K562 (cell line): ENCODE data around the gene BSPRY. TPM values are rescaled to one million over a fixed set of nuclear protein-coding genes. Genes with fewer than 3 reads are reported as not detected.

ENCODE experiments used
- CCAR2 ChIP-seq: fragments of 200-400 bp; formaldehyde crosslinking; IDR thresholded peaks from 2 replicates; pipeline ENCODE4 v1.6.1; 2017; ENCODE audit warnings: mild to moderate bottlenecking, low read depth, low read length
- ESRRA ChIP-seq: fragments of 450-650 bp; IDR thresholded peaks from 2 replicates; pipeline ENCODE4 v1.6.1; 2014; ENCODE audit warnings: low read depth, mild to moderate bottlenecking, moderate library complexity, borderline replicate concordance
- HDAC8 ChIP-seq: fragments of 450-650 bp; IDR thresholded peaks from 2 replicates; pipeline ENCODE4 v1.6.1; 2016; ENCODE audit warnings: mild to moderate bottlenecking, missing genetic modification characterization, moderate library complexity, missing compliant biosample characterization
- MECOM ChIP-seq: fragments of 250-450 bp; sonication (Bioruptor Pico); IDR thresholded peaks from 2 replicates; pipeline ENCODE4 v1.8.0; 2022; ENCODE audit warnings: inconsistent platforms
- POLR2AphosphoS2 ChIP-seq: IDR thresholded peaks from 2 replicates; pipeline ENCODE4 v1.6.1; 2012; ENCODE audit warnings: low read length, improper control_type of control experiment
- SETDB1 ChIP-seq: IDR thresholded peaks from one replicate; pipeline ENCODE4 v1.6.1; 2012; ENCODE audit warnings: low read length, control low read depth, inconsistent platforms
- SIN3A ChIP-seq, 2 experiments: fragments of 150-350 bp in 1 of 2; IDR thresholded peaks; 2 replicates each; pipeline ENCODE4 v1.6.1; 2011 to 2016; ENCODE audit warnings: borderline replicate concordance in 2 of 2, low read depth in 2 of 2, low read length in 2 of 2, mild to moderate bottlenecking in 2 of 2, moderate library complexity in 2 of 2; ENCODE audit not compliant: control insufficient read depth in 1 of 2
- SMARCC2 ChIP-seq: fragments of 450-650 bp; IDR thresholded peaks from 2 replicates; pipeline ENCODE4 v1.6.1; 2017; ENCODE audit warnings: antibody characterized with exemption, moderate library complexity, mild to moderate bottlenecking, low read depth
- SREBF1 ChIP-seq: fragments of 150-350 bp; IDR thresholded peaks from 2 replicates; pipeline ENCODE4 v1.6.1; 2014; ENCODE audit warnings: antibody characterized with exemption, low read depth, low read length, borderline replicate concordance
- THAP12 ChIP-seq: fragments of 250-450 bp; sonication (Bioruptor Pico); IDR thresholded peaks from 2 replicates; pipeline ENCODE4 v1.9.0; 2021; ENCODE audit warnings: mild to moderate bottlenecking, inconsistent platforms
- ZNF121 ChIP-seq: sonication (generic); formaldehyde crosslinking; conservative IDR thresholded peaks from 2 replicates; pipeline ENCODE4 v1.8.0; 2022; ENCODE audit warnings: missing genetic modification reagents
- ZNF354B ChIP-seq: fragments of 250-450 bp; sonication (Bioruptor Pico); IDR thresholded peaks from 2 replicates; pipeline ENCODE4 v1.4.0; 2020
- ZNF41 ChIP-seq: fragments of 250-450 bp; sonication (Bioruptor Pico); conservative IDR thresholded peaks from 2 replicates; pipeline ENCODE4 v1.4.0; 2020; ENCODE audit warnings: mild to moderate bottlenecking
- ZNF707 ChIP-seq: fragments of 250-450 bp; sonication (Bioruptor Pico); conservative IDR thresholded peaks from 2 replicates; pipeline ENCODE4 v1.8.0; 2022; ENCODE audit warnings: inconsistent platforms, mild to moderate bottlenecking, moderate library complexity
- ZNF76 ChIP-seq: fragments of 250-450 bp; sonication (Bioruptor Pico); IDR thresholded peaks from 2 replicates; pipeline ENCODE4 v1.4.0; 2020; ENCODE audit warnings: mild to moderate bottlenecking, moderate library complexity, borderline replicate concordance
- polyA plus RNA-seq, 8 experiments: library from polyadenylated mRNA; depleted of rRNA in 4 of 8; stranded (reverse) in 5 of 8; unstranded in 3 of 8; fragments of >200 nt; fragmentation: Nextera tagmentation in 2 of 8; fragmentation: Illumina TruSeq in 1 of 8; extraction: Ambion mirVana in 2 of 8; extraction: Trizol in 1 of 8; gene quantifications; 2 replicates each; pipeline versions ENCODE4 v1.2.1 to v1.2.3, GENCODE V29; 2011 to 2014; ENCODE audit warnings: inconsistent platforms in 1 of 8, missing spikeins in 1 of 8
- total RNA-seq, 7 experiments: library from RNA; depleted of rRNA in 6 of 7; stranded (reverse); fragments of >200 nt in 6 of 7; fragmentation: Illumina TruSeq in 2 of 7; extraction: Trizol in 2 of 7; gene quantifications; 2 replicates each; pipeline versions ENCODE4 v1.2.1 to v1.2.3, GENCODE V29; 2011 to 2021; ENCODE audit warnings: low replicate concordance in 1 of 7
- TF ChIP-seq, protein P1 (sequence below): fragments of 450-650 bp; IDR thresholded peaks from 2 replicates; pipeline ENCODE4 v1.7.0; 2016; ENCODE audit warnings: borderline replicate concordance
- TF ChIP-seq, protein P2 (sequence below), 2 experiments: fragments of 450-650 bp in 1 of 2; sonication (generic) in 1 of 2; formaldehyde crosslinking in 1 of 2; IDR thresholded peaks in 1 of 2; conservative IDR thresholded peaks in 1 of 2; 2 replicates each; pipeline versions ENCODE4 v1.6.1 to v1.8.1; 2016 to 2023; ENCODE audit warnings: mild to moderate bottlenecking in 2 of 2, moderate library complexity in 2 of 2, inconsistent platforms in 1 of 2, missing genetic modification reagents in 1 of 2
- TF ChIP-seq, protein P3 (sequence below), 2 experiments: fragments of 250-450 bp in 1 of 2; fragments of 450-650 bp in 1 of 2; sonication (Bioruptor Pico) in 1 of 2; IDR thresholded peaks; 2 replicates each; pipeline versions ENCODE4 v1.6.1 to v1.8.0; 2016 to 2021; ENCODE audit warnings: mild to moderate bottlenecking in 2 of 2, moderate library complexity in 2 of 2, missing compliant biosample characterization in 1 of 2, missing genetic modification characterization in 1 of 2
- TF ChIP-seq, protein P4 (sequence below): fragments of 250-450 bp; sonication (Bioruptor Pico); IDR thresholded peaks from 2 replicates; pipeline ENCODE4 v1.5.0; 2020; ENCODE audit warnings: mild to moderate bottlenecking

BSPRY gene
- total and polyA plus RNA-seq, 9 of the 15 experiments (the other 6 are each of a cell fraction or from before 2014, with no cell fraction given), result 0.07 to 0.67 (median 0.18) TPM

DNA sequence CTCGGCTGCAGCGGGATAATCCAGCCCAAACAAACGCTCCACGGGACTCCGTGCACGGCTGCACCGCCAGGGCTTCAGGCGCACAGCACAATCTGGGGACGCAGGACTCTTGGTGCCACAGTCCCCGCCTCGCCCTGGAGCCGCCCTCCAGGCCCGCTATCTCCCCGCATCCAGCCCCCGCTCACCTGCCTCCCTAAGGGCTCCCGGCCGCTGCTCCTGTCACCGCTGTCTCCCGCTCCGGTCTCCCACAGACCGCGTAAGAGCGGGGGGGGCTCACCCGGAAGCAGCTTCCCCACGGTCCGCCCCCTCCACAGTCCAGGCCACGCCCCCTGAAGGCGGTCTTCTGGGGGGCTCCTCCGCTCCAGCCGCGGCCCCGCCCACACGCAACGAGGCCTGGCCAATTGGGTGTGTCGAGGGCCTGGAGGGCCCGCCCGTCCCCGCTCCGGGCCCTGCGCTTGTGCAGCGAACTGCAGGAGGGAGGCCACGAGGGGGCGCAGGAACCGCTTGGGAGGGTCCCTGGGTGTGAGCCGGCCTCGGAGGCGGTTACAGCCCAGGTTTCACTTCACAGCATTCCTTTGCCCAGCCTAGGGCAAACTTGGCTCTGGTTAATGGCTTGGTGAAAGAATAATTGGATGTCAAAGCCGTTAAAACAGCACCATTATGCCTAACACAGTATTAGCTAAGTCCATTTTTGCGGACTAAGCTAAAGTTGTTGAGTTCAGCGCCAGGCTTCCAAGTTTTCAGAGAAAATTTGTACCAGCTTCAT, 51.9 kb downstream of the BSPRY start, which contains the start of gene ALAD (continued):
- no peak for TF ChIP-seq SMARCC2
- TF ChIP-seq ZNF354B (CRISPR knock-in tag), result no peak
- TF ChIP-seq ESRRA, result peak; percentile 71; the same call in 1 of the 2 replicates
- TF ChIP-seq, protein P1, sequence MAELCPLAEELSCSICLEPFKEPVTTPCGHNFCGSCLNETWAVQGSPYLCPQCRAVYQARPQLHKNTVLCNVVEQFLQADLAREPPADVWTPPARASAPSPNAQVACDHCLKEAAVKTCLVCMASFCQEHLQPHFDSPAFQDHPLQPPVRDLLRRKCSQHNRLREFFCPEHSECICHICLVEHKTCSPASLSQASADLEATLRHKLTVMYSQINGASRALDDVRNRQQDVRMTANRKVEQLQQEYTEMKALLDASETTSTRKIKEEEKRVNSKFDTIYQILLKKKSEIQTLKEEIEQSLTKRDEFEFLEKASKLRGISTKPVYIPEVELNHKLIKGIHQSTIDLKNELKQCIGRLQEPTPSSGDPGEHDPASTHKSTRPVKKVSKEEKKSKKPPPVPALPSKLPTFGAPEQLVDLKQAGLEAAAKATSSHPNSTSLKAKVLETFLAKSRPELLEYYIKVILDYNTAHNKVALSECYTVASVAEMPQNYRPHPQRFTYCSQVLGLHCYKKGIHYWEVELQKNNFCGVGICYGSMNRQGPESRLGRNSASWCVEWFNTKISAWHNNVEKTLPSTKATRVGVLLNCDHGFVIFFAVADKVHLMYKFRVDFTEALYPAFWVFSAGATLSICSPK, result no peak
- no peak for TF ChIP-seq POLR2AphosphoS2
- TF ChIP-seq SREBF1, result no peak
- no peak for TF ChIP-seq ZNF76 (CRISPR knock-in tag)
- no peak for TF ChIP-seq HDAC8 (tag)
- peak in 1 of 2 experiments; percentile 61; a peak in 1 of 4 replicates for TF ChIP-seq SIN3A (IDR thresholded peaks at IDR 0.05; ENCODE audit: borderline replicate concordance in 2 of 2, control insufficient read depth in 1 of 2, low read depth in 2 of 2, low read length in 2 of 2)
- no peak for TF ChIP-seq ZNF121 (CRISPR knock-in tag)
- no peak for TF ChIP-seq ZNF41 (CRISPR knock-in tag)
- TF ChIP-seq, protein P2, sequence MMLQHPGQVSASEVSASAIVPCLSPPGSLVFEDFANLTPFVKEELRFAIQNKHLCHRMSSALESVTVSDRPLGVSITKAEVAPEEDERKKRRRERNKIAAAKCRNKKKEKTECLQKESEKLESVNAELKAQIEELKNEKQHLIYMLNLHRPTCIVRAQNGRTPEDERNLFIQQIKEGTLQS (IDR thresholded peaks at IDR 0.05), result no peak
- TF ChIP-seq, protein P2 (CRISPR knock-in tag; conservative IDR thresholded peaks at IDR 0.05), result no peak
- TF ChIP-seq MECOM, result no peak
- TF ChIP-seq, protein P3, sequence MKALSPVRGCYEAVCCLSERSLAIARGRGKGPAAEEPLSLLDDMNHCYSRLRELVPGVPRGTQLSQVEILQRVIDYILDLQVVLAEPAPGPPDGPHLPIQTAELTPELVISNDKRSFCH (CRISPR knock-in tag; IDR thresholded peaks at IDR 0.05), result no peak
- TF ChIP-seq, protein P3 (tag; IDR thresholded peaks at IDR 0.05), result no peak
- no peak for TF ChIP-seq SETDB1
- TF ChIP-seq, protein P4, sequence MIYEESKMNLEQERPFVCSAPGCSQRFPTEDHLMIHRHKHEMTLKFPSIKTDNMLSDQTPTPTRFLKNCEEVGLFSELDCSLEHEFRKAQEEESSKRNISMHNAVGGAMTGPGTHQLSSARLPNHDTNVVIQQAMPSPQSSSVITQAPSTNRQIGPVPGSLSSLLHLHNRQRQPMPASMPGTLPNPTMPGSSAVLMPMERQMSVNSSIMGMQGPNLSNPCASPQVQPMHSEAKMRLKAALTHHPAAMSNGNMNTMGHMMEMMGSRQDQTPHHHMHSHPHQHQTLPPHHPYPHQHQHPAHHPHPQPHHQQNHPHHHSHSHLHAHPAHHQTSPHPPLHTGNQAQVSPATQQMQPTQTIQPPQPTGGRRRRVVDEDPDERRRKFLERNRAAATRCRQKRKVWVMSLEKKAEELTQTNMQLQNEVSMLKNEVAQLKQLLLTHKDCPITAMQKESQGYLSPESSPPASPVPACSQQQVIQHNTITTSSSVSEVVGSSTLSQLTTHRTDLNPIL (CRISPR knock-in tag), result no peak
- no peak for TF ChIP-seq CCAR2
- peak; percentile 63; the same call in 1 of the 2 replicates for TF ChIP-seq THAP12
- TF ChIP-seq ZNF707, result no peak
